NT2/D1 (cell line): Measurements from ENCODE around the gene IER5.

Experiments
- SUZ12 ChIP-seq: IDR thresholded peaks from 2 replicates; pipeline ENCODE4 v1.6.1; 2011; ENCODE audit not compliant: insufficient read length, insufficient read depth; ENCODE audit errors: extremely low read depth
- YY1 ChIP-seq: IDR thresholded peaks from 2 replicates; pipeline ENCODE4 v1.6.1; 2011; ENCODE audit not compliant: insufficient read length, insufficient read depth
- ZNF274 ChIP-seq: IDR thresholded peaks from 2 replicates; pipeline ENCODE4 v1.6.1; 2011; ENCODE audit warnings: mild to moderate bottlenecking, low read depth, low read length

DNA sequence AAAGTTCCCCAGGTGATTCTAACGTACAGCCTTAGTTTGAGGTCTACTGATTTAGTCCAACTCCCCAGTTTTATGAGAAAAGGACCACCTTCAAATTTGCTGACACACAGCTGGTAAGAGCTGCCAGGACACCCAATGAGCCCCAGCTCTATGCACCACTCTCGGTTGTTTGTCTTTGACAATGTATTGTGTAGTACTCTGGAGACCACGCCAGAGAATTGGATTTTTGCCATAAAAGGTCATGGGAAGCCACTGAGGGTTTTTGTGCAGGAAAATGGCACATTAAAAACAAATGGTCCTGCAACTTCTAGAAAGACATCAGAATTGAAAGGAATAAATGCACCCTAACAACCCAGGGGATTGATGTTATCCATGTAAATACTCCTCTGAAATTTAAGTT is 7.1 kb upstream of the IER5 start:
- TF ChIP-seq ZNF274: no peak
- no peak for TF ChIP-seq YY1
- TF ChIP-seq SUZ12: no peak
